ENCODE data around the gene SNAP23.
"Not testable (repeated sequence)": the region's sequence is repeated elsewhere in the genome, so short reads cannot be mapped to it uniquely, and the experiment has no call there.

SNAP23 gene

DNA sequence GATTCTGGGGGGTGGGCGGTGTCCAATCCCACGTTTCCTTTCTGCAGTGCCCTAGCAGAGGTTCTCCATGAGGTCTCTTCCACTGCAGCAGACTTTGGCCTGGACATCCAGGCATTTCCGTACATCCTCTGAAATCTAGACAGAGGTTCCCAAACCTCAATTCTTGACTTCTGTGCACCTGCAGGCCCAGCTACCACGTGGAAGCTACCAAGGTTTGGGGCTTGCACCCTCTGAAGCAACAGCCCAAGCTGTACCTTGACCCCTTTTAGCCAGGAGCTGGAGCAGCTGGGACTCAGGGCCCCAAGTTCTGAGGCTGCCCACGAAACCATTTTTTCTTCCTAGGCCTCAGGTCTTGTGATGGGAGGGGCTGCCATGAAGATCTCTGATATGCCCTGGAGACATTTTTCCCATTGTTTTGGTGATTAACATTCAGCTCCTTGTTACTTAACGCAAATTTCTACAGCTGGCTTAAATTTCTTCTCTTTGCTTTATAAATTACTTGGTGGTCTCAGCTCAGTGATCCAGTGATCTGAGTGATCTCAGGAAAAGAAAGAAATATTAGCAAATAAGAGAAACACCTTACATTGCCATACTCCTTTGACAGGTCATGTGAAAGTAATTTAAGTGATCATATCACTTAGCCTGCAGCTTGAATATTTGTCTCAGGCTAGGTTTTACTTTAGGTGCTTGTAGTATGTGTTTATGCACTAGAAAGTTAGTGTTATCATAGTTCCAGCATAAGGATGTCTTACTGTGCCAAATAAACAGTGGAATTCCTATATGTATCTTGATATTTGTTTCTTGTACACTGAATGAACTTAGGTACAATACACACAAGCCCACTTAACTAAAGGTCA, 3.0 kb downstream of the SNAP23 start:
- no peak for DNase-seq

DNA sequence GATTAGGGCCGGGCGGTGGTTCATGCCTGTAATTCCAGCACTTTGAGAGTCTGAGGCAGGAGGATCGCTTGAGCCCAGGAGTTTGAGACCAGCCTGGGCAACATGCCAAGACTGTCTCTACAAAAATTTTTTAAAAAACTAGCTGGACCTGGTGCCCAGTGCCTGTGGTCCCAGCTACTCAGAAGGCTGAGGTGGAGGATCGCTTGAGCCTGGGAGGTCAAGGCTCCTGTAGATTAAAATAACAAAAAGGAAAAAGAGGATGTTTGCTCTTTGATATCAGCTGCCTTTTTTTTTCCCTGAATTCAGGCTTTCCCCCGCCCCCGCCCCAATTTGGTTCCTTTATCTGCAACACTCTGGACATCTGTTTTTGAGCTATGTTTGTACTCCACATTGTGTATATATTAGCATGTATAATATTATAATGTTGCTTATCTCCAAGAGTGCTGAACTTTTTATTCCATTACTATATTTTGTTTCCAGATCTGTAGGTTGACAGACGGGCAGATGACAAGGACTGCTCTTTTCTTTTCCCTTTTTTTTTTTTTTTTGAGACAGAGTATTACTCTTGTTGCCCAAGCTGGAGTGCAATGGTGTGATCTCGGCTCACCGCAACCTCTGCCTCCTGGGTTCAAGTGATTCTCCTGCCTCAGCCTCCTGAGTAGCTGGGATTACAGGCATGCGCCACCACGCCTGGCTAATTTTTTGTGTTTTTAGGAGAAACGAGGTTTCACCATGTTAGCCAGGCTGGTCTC, 4.6 kb downstream of the SNAP23 start:
- no peak for DNase-seq

DNA sequence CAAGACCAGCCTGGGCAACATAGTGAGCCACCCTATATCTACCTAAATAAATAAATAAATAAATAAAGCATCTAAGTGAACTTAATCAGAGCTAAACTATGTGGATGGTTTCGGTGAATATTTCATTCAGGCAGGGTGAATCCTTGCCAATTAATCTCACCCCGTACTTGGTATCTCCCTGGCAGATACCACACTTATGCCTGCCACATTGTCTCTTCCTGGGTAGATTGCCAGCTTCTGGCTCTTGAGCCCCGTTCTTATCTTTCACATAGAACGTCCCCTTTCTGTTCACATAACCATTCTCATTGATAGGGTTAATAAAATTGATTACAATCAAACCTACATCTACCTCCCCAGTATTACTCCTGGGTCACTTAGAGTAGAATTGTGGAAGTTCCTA, 7.0 kb downstream of the SNAP23 start:
- DNase-seq = no peak

DNA sequence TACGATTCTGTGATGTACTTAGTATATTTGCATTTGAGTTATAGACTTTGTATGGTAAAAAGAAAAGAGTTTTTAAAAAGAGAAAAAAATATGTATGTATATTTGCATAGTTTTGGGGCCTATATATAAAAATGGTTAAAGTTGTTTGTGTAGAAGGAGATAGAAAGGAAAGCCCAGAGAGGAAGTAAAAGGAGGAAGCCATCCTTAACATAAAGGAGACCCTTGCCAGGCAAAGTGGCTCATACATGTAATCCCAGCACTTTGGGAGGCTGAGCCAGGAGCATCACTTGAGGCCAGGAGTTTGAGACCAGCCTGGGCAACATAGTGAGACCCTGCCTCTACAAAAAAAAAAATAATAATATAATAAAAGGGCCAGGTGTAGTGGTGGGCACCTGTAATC, 8.4 kb downstream of the SNAP23 start:
- DNase-seq = no peak

DNA sequence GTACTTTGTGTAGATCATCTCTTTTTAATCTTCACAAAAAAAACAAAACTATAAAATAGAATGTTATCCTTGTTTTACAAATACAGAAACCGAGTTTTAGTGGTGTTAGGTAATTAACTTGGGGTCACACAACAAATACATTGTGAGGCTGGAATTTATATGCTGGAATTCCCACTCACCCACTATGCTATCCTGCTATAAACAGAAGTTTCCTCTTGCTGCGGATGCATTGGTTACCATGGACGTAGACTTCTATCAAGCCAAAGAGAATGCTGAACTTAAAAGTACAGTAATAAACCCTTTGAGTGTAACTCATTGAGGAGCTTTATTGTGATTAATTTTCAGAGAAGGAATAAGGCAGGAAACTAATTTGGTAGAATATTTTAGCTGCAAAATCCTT, 9.2 kb downstream of the SNAP23 start:
- no peak for DNase-seq

DNA sequence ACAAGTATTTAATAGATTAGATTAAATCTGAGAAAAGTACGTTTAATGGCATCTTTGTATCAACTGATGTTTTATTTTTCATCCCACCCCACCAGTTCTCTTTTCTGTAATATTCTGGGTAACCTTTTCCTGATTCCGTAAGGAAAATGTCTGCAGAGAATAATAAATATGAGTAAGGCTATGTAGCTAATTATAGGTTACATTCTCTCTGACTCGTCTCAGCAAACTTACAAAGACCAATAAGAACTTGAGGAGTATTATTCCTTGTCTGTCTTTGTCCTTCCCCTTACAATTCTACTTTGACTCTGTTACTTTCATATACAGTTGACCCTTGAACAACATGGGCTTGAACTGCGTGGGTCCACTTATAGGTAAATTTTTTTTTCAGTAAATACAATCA, 12.1 kb downstream of the SNAP23 start:
- no peak for DNase-seq

DNA sequence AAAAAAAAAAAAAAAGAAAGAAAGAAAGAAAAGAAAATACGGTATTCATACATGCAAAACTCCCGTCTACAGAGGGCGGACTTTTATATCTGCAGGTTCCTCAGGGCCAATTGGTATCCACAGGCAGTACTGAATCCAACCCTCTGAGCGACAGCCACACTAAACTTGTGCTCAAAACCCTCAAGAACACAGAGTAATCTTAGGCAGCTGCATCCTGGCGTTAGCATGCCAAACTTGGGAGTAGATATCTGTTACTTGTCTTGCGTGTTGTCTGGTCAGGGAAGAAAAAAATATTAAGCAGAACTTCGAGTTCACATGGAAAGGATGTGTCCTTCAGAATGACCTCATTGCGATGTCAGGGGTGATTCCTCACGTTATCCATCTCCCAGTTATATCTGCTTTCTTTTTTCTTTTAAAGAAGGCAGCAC, 12.8 kb downstream of the SNAP23 start:
- DNase-seq = no peak

DNA sequence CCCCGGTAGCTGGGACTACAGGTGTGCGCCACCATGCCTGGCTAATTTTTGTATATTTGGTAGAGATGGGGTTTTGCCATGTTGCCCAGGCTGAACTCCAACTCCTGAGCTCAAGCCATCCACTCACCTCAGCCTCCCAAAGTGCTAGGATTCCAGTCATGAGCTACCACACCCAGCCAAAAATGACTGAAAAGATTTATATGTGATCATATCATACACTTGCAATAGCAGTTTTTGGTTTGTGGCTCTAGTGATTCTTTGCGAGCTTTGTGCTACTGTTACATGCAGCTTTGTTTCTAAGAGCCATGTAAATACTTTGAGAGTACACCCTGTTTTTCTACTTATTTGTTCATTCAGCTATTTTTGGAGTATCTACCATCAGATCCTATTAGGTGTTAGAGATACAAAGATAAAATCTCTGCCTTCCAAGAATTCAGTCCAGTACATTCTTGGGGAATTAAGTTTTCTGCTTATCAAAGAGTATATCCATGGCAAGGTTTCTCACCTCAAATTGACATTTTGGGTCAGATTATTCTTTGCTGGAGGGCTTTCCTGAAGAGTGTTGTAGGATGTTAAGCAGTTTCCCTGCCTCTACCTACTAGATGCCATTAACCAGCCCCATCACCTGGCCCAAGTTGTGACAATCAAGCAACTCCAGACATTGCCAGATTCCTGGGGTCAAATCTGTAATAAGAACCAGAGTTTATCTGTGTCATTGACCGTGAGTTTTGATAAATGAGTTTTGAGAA, 15.0 kb downstream of the SNAP23 start:
- no peak for DNase-seq

DNA sequence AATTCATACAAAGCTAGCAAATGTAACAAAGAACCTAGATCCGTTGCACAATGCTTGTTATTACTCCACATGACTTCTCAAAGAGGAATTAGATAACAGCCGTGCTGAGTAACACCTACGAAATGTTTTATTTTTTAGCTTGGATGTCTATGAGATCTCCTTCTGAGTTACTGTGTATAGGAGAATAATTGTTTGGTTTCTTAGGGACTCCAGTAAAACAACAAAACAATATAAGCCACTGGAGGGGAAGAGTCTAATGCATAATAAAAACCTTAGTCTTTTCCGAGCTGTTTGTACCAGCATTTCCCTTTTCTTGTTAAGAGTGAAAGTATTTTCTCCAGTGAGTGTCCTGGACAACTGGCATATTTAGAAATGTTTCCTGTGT, 15.6 kb downstream of the SNAP23 start:
- DNase-seq = no peak

DNA sequence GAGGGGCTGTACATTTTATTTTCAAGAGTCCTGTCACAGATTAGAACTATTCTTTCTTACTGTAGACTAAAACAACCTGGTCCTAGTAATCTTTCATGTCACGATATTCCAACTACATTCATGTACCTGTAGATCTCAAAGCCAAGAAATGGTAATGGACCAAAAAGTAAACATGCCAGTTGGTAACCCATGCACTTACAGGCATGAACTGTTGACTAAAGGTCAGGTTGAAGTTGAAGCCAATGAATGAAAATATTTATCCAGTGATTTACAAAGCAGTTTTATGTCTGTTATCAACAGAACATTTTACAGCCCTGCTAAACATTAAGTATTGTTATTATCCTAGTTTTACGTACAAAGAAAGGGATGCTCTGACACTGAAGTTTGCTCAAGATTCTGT, 27.9 kb downstream of the SNAP23 start:
- no peak for DNase-seq

DNA sequence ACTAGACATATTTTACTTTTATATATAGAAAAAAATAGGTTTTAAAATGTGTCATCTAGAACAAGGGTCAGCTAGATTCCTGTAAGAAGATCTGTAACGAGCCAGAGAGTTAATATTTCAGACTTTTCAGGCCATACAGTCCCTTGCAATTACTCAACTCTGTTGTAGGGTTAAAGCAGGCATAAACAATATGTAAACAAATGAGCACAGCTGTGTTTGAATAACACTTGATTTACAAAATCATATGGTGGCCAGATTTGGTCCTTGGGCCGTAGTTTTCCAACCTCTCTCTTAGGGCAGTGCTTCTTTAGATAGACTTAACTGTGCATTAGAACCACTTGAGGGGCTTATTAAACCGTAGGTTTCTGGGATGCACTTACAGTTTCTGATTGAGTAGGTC, 33.5 kb downstream of the SNAP23 start:
- DNase-seq = no peak

DNA sequence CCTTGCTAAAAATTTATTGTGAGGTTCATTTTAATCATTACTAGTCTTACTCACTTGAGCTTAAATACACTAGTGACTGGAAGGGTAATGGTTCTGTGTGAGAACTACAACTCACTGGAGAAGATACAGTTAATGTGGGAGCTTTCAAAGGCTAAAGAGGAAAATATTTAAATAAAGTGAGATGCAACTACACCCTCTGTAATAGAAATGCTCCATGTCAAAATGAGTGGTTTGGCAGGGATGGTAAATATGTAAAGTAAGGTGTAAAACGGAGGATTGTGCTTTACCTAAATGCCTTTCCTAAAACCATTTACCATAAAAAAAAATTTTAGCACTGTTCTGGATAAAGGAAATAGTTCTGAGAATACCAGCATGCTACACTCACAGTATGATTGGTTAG, 37.8 kb downstream of the SNAP23 start:
- no peak for DNase-seq

DNA sequence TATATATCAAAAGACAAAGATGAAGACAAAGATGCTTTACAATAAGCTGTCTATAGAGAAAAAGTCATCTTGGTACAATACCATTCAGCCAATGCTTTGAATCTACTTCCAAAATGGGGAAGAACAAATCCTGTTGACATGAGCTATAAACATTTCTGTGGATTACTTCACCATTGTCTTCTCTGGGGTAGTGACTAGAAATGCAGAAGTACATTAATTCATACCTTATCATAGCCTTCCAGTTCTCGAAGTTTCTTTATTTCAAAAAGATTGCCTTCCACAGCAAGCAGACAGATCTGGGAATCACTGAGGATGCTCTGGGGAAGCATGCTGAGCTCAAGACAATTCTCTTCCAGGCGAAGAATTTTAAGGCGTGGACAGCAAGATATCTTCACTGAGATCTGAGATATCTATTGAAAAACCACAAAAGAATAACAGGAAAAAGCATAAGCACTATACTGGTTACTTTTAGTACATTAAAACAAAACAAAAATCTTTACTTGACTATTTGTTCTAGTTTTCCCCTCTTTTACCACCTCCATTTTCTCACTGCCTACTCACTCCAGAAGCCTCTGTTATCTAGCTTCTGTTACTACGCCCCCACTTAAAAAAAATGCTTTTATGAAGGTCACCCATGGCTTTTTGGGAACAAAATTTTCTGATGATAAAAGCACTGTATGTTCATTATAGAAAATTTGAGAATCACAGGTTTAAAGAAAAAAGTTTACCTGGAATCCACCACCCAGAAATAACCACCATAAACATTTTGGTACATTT, 49.6 kb downstream of the SNAP23 start:
- no peak for DNase-seq

DNA sequence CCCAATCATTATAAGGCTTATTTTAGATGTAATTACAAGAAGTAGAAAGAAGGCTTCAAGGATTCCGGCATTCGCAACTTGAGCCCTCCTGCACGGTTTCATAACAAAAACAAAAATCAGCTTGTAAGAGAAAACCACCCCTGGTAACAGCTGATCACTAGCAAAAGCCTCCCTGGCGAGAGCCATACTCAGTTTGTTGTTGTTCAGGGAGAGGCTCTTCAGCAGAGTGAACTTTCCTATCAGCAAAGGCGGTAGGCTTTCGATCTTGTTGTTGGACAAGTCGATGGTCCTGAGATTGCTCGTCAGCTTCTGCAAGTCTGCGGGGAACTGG, 52.4 kb downstream of the SNAP23 start:
- DNase-seq = no peak

DNA sequence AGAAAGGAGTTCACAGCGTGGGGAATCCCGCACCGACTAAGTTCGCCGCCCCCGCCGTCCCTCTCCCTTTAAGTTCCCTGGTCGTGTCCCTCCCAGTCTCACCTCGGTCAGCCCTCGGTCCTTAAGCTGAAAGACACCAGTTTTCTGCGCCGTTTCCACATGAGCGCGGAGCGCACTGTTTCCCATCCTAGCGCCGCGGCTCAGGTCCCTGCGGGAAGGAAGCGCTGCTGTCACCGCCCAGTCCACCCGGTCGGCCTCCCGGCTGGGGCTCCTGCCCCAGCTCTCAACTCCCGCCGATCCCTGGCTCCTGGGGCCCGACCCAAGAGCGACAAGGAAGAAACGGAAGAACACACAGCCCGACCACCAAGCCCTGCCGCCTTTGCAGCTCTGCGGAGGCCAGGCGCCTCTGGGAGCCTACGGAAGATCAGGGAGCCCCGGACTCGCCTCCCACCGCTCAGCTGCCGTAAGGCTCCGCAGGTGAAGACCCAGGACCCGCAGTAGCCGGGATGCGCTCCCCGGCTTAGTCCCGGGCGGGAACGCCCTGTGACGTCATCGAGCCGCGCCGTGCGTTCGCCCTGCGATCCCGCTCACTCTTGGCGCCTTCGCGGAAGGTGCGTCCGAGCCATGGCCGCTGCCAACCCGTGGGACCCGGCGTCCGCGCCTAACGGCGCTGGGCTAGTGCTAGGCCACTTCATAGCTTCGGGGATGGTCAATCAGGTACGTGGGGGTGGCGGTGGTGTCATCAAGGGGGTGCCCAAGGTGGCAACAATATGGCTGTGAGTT, 53.0 kb downstream of the SNAP23 start, which contains the start of the genes HAUS2 and LRRC57:
HAUS2 (plus strand) TSS at position 590 of the 783 bp plus-strand sequence; CDS start at position 625, 35 bp downstream.
LRRC57 (minus strand) TSS at position 545 of the 783 bp plus-strand sequence; CDS start at position 186, 359 bp downstream.
- DNase-seq = peak; percentile 89

DNA sequence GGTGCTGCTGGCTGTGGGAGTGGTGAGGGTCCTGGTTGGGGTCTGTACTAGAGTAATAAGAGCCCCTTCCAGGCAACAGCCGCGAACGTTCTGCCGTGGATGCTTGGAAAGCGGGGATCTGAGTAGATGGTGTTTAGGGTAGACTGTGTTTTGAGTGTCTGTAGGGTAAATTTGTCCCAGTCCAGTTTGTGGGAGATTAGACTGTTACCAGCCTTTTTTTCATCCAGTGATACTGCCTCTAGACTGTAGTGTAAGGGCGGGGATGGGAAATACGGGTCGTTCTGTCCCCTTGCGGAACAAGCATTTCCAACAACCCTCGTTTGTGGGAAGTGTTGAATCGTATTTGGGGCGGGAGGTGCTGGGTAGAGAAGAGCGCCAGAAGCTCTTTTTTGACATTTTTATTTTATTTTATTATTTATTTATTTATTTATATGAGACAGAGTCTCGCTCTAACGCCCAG, 53.6 kb downstream of the SNAP23 start:
- no peak for DNase-seq

DNA sequence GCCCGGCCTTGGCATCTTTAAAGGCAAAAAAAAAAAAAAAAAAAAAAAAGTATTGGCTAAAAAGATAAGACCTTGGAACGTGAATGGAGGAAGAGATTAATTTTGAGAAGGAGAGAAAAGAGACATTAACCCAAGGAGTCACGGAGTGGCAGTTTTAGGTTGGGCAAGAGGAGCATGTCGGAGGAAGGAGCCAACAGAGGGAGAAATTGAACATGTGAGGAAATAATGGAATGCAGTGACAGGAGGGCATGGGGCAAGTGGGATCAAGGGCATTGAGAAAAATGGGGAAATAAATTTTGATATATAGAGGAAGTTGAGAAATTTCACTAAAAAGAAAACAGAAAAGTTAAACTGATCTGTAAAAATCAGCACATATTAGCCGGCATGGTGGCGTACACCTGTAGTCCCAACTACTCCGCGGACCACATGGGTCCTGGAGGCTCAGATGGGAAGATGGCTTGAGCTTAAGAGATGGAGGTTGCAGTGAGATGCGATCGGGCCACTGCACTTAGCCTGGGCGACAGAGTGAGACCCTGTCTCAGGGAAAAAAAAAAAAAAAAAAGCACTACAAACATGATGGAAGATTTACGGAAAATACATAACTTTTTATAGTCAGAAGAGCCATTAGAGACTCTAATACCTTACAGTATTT, 54.4 kb downstream of the SNAP23 start:
- no peak for DNase-seq

DNA sequence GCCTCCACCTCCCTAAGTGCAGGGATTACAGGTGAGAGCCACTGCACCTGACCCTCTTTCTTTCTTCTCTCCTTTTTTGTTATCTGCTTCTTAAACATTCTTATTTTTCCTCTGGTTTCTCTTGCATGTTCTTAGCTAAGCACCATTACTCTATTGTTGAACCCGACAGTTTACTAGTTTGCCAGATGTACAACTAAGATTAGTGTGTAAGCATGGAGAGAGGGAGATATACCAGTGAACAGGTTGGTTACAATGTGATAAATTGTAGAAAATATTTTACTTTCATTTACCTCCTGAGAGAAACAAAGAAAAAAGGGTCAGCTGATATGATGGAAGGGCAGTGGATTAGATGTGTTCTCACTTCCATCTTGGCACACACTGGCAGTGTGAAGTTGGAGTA, 58.1 kb downstream of the SNAP23 start:
- DNase-seq = no peak

DNA sequence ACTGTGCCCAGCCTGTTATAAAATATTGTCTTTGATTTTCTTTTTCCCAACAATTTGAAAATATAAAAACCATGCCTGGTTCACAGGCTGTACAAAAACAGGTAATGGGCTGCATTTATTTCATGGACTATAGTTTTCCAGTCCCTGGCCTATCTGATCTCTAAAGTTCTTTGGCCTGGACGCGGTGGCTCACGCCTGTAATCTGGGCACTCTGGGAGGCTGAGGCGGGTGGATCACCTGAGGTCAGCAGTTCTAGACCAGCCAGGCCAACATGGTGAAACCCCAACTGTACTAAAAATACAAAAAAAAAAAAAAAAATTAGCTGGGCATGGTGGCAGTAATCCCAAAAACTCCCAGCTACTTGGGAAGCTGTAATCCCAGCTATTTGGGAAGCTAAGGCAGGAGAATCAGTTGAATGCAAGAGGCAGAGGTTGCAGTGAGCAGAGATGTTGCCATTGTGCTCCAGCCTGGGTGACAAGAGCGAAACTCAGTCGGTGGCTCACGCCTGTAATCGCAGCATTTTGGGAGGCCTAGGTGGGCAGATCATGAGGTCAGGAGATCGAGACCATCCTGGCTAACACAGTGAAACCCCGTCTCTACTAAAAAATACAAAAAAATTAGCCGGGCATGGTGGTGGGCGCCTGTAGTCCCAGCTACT, 61.2 kb downstream of the SNAP23 start:
- not testable (repeated sequence) for DNase-seq

DNA sequence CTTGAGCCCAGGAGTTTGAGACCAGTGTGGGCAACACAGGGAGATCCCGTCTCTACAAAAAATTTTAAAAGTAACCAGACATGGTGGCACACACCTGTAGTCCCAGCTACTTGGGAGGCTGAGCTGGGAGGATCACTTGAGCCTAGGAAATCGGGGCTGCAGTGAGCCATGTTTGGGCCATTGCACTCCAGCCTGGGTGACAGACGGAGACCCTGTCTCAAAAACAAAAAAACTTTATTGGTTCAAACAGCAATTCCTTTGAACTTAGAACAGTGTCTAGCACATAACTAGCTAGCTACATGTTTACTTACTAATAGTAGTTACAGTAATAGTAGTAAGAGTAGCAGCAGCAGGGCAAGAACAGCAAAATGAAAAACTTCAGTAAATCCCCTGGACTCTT, 63.3 kb downstream of the SNAP23 start:
- DNase-seq = no peak
